AG10803 (cell line): ENCODE measurements around the gene ARL8B.

Experiments
- DNase-seq: peaks from one replicate; pipeline ENCODE4 v3.0.0; 2010; ENCODE audit warnings: low read depth
- H3K4me3 ChIP-seq: 2 replicates; pipeline ENCODE4 v1.5.1; 2011; ENCODE audit warnings: mild to moderate bottlenecking, low read length, control low read depth
- TF ChIP-seq, protein P1 (sequence below): conservative IDR thresholded peaks from 2 replicates; pipeline ENCODE4 v1.5.1; 2011; ENCODE audit warnings: mild to moderate bottlenecking, low read length, control low read depth, inconsistent platforms

The ARL8B gene

DNA sequence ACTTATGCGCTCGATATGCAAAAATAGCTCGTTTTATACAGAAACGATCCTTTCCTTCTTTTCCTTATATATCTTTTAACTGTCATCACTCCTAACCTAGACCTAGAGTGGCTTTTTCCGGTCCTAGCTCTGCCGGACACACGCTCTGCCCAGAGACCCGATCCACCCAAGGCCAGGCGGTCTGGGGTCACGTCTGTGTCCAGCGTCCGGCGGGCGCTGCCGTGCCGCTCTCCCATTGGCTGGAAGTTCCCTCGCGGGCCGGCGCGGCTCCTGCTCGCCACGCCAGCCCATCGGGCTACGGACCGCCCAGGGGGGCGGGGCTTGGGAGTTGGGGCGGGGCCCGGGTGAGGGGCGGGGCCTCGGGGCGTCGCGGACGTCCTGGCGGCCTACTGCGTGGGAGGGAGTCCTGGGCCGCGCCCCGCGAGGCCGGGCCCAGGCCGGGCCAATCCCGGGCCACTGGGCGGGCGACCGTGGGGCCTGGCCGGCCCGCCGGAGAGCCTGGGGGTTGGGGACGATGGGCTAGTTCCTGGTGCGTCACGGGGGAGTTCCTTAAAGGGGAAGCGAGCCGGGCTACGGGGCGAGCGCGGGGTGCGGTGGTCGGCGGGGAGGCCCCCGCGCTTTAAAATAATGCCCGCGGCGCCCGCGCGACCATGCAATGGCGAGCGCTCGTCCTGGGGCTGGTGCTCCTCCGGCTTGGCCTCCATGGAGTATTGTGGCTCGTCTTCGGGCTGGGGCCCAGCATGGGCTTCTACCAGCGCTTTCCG, 65.2 kb downstream of the ARL8B start, which contains the start of gene EDEM1:
Gene EDEM1, plus strand, starts transcription at position 552 of the 764 bp plus-strand sequence. Its CDS starts 99 bp downstream, at position 651.
- TF ChIP-seq, protein P1, sequence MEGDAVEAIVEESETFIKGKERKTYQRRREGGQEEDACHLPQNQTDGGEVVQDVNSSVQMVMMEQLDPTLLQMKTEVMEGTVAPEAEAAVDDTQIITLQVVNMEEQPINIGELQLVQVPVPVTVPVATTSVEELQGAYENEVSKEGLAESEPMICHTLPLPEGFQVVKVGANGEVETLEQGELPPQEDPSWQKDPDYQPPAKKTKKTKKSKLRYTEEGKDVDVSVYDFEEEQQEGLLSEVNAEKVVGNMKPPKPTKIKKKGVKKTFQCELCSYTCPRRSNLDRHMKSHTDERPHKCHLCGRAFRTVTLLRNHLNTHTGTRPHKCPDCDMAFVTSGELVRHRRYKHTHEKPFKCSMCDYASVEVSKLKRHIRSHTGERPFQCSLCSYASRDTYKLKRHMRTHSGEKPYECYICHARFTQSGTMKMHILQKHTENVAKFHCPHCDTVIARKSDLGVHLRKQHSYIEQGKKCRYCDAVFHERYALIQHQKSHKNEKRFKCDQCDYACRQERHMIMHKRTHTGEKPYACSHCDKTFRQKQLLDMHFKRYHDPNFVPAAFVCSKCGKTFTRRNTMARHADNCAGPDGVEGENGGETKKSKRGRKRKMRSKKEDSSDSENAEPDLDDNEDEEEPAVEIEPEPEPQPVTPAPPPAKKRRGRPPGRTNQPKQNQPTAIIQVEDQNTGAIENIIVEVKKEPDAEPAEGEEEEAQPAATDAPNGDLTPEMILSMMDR: no peak
- H3K4me3 ChIP-seq: peak within 1 kb of the TSS; percentile 89
- DNase-seq: peak; percentile 96

DNA sequence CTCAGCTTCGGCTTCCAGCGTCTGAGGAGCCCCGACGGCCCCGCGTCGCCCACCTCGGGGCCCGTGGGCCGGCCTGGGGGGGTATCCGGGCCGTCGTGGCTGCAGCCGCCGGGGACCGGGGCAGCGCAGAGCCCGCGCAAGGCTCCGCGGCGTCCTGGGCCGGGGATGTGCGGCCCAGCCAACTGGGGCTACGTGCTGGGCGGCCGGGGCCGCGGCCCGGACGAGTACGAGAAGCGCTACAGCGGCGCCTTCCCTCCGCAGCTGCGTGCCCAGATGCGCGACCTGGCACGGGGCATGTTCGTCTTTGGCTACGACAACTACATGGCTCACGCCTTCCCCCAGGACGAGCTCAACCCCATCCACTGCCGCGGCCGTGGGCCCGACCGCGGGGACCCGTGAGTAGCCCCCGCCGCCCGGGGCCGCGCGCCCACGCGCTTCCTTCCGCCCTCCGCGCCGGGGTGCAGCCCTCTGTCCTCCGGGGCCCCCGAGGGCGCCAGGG, 65.9 kb downstream of the ARL8B start:
- H3K4me3 ChIP-seq: peak overlapping the region; percentile 89
- peak; percentile 46 for DNase-seq
- TF ChIP-seq, protein P1: no peak

DNA sequence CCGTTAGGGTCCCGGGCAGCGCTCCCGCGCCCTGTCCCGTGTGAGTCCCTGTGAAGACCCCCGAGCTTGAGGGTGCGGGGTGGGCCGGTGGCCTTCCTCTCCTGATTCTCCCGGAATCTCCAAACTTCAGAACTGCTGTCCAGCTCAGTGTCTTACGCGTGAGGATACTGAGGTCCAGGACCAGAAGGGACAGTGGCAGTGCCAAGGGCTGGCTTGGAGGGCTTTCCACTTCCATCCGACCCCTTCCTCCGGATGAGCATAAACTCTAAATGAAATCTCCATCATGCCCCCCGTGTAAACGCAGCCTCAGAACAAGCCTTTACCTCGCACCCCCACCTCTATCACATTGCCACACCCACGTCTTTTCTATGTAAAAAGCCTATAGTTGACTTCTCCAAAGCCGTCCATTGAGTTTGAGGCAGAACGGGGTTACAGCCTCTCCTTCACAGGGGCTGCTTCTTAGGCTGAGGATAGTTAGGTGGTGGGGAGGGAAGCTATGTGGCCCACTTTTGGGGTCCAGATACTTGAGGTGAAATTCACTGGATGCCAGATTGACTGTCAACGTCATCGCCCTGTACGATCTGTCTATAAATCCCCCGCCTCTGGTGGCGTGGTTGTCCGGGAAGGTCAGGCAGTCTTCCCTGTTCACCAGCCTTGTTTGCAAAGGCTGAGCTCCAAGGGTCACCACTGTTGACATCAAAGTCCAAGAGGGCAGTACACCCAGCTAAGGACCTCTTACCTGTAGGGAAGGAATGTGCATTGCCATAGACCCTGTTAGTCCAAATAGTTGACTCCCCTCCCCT, 66.5 kb downstream of the ARL8B start:
- peak; percentile 32 for DNase-seq
- peak overlapping the region; percentile 89 for H3K4me3 ChIP-seq
- TF ChIP-seq, protein P1: no peak

- TF ChIP-seq, protein P1: no peak
- peak overlapping the region; percentile 2; the same call in 1 of the 2 replicates for H3K4me3 ChIP-seq
- no peak for DNase-seq
Measured at GRCh38 chr3:5190147-5190791, 68.2 kb downstream of the ARL8B start.

DNA sequence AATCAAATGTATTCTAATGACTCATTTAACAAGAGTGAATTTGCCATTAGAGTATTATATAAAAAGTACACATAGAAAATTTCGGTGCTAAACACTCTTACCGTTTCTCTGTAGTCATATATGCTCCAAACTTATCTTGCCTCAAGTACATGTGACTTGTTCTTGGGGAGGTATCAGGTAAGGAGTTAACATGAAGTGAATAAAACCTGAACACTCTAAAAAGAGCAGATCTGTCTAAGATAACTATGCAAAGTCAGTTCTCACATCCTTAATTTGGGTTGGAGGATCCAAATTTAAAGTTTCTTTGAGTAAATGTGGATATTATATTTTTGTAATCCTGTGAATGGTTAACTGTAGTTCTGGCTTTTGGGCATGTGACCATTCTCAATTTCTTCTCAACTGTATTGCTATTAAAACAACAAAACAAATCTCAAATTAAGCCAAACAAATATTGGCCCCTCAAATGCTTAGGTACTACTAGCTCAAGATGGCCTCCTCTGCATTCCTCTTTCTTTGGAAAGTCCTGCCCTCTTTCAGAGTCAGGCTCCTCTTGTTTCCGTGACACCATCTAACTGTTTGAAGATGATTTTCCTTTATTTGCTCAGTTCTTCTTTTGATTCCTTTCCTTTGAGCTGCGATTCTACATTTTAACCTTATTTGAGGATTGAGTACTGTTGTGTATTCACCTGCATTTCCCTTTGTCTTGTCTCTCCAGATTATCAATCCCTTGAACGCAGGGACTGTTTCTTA, 69.6 kb downstream of the ARL8B start:
- no peak for DNase-seq
- TF ChIP-seq, protein P1: no peak
- no peak overlapping the region for H3K4me3 ChIP-seq

- no peak for DNase-seq
Measured at GRCh38 chr3:5192571-5193365, 70.7 kb downstream of the ARL8B start.

More at GRCh38 chr3:5192571-5193365, 70.7 kb downstream of the ARL8B start:
- TF ChIP-seq, protein P1: no peak
- no peak overlapping the region for H3K4me3 ChIP-seq
